Daoy (cell line): ENCODE results near the gene AGPS. TPM values are rescaled to one million over a fixed set of nuclear protein-coding genes. Genes with fewer than 3 reads are reported as not detected.

Source experiments
- DNase-seq: peaks from one replicate; pipeline ENCODE4 v3.0.0-alpha.2; 2015; ENCODE audit warnings: low read depth
- total RNA-seq: library from RNA; depleted of rRNA; stranded (reverse); fragments of >200 nt; shearing (Covaris generic); gene quantifications from 2 replicates; pipeline ENCODE4 v1.2.3, GENCODE V29; 2014; rRNA removed

Gene AGPS
- total RNA-seq, 1 experiment from 2014 or later = 117 TPM

- no peak for DNase-seq
These were observed 196.1 kb downstream of the AGPS start for GRCh38 chr2:177588671-177589070.

- DNase-seq = no peak
These were observed 196.6 kb downstream of the AGPS start for GRCh38 chr2:177589186-177589585.

GRCh38 chr2:177592397-177592796, 199.8 kb downstream of the AGPS start:
- DNase-seq = no peak

- no peak for DNase-seq
These were observed 200.4 kb downstream of the AGPS start for GRCh38 chr2:177592945-177593344.

GRCh38 chr2:177593402-177593801, 200.8 kb downstream of the AGPS start:
- DNase-seq = no peak

Other genes with a start within 250 kb of the AGPS start
- 47.2 and 52.1 TPM in 2 replicates for gene HNRNPA3, start 180.0 kb upstream of the AGPS start, total RNA-seq
- gene NFE2L2, start 128.0 kb upstream of the AGPS start, total RNA-seq = 58.4 and 60.0 TPM in 2 replicates